ENCODE measurements around the gene PLEKHA3.

The PLEKHA3 gene

GRCh38 chr2:178530131-178530530, 49.9 kb downstream of the PLEKHA3 start:
- no peak overlapping the region for H3K18ac ChIP-seq (ENCODE audit: low read depth in 1 of 2, low read length in 2 of 2)
- no peaks in the 10 kb centered on the region for H3K4me1 ChIP-seq (ENCODE audit: control insufficient read depth, insufficient read depth, low read depth, low read length)
- H2BK12ac ChIP-seq (ENCODE audit: low read length in 2 of 2), result no peak overlapping the region
- H3K23ac ChIP-seq (ENCODE audit: low read length in 2 of 2), result no peak overlapping the region
- H3K27me3 ChIP-seq (ENCODE audit: control insufficient read depth in 1 of 2, insufficient read depth in 1 of 2, low read length in 2 of 2), result no peaks in the 10 kb centered on the region
- no peak overlapping the region for H2AK5ac ChIP-seq (ENCODE audit: low read length, severe bottlenecking)
- no peak overlapping the region for H2BK120ac ChIP-seq (ENCODE audit: low read depth, low read length)
- no peak overlapping the region for H2BK15ac ChIP-seq (ENCODE audit: low read depth, poor library complexity, severe bottlenecking)
- no peak overlapping the region for H3K9ac ChIP-seq (ENCODE audit: low read length)
- no peak overlapping the region for H2BK5ac ChIP-seq (ENCODE audit: low read depth, low read length, poor library complexity, severe bottlenecking)
- peaks cover 22 to 40% of the 10 kb centered on the region in 2 experiments for H3K36me3 ChIP-seq (ENCODE audit: control insufficient read depth in 1 of 2, insufficient read depth in 2 of 2, low read depth in 1 of 2, low read length in 2 of 2)
- H3K4me2 ChIP-seq (ENCODE audit: low read length, poor library complexity, severe bottlenecking), result no peak overlapping the region
- H3K4ac ChIP-seq (ENCODE audit: low read depth in 1 of 2, low read length in 2 of 2), result no peak overlapping the region
- no peak for DNase-seq
- WGBS, result 100% methylated on average over 1 of the region's 2 CpGs
- H3K9me3 ChIP-seq (ENCODE audit: control insufficient read depth, low read length), result no peaks in the 10 kb centered on the region
- no peak overlapping the region for H3K27ac ChIP-seq (ENCODE audit: low read length, poor library complexity, severe bottlenecking)
- H3K79me1 ChIP-seq (replicated peaks; ENCODE audit: low read length, poor library complexity, severe bottlenecking), result peaks cover 43% of the 10 kb centered on the region
- no peak overlapping the region for H3K14ac ChIP-seq (ENCODE audit: low read length in 2 of 2)
- no peak overlapping the region for H4K91ac ChIP-seq (ENCODE audit: low read length)
- no peak overlapping the region for H4K8ac ChIP-seq (ENCODE audit: low read length)
- H2AFZ ChIP-seq (ENCODE audit: low read depth, low read length), result no peak overlapping the region
- H3K4me3 ChIP-seq (ENCODE audit: insufficient read depth in 1 of 2, low read depth in 1 of 2, low read length in 2 of 2), result no peak overlapping the region

DNA sequence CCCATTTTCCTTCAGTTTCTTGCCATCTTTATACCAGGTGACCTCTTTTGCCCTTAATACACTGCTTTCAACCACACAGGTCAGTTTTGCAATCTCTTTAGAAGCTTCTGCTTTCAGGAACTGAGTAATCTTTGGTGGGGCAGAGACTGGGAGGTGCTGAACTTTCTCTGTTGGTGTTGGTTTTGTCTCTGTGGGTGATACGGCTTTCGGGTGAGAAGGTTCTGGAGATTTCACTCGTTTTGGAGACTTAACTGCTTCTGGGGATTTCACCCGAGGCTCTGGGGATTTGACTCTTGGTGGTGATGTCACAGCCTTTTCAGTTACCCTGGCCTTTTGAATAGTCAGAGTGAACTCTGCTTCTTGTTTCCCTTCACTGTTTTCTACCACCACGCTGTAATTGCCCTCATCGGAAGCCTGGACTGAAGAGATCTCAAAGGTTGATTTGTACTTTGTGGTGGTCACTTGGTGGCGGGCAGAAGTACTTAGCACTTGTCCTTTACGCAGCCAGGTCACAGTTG, 50.4 kb downstream of the PLEKHA3 start:
- H2AK5ac ChIP-seq (ENCODE audit: low read length, severe bottlenecking), result no peak overlapping the region
- no peaks in the 10 kb centered on the region for H3K4me1 ChIP-seq (ENCODE audit: control insufficient read depth, insufficient read depth, low read depth, low read length)
- H2BK15ac ChIP-seq (ENCODE audit: low read depth, poor library complexity, severe bottlenecking), result no peak overlapping the region
- no peak for DNase-seq
- 94% methylated on average over 8 of the region's 8 CpGs for WGBS
- no peak overlapping the region for H3K14ac ChIP-seq (ENCODE audit: low read length in 2 of 2)
- no peak overlapping the region for H2BK12ac ChIP-seq (ENCODE audit: low read length in 2 of 2)
- no peak overlapping the region for H3K23ac ChIP-seq (ENCODE audit: low read length in 2 of 2)
- no peak overlapping the region for H3K4me2 ChIP-seq (ENCODE audit: low read length, poor library complexity, severe bottlenecking)
- no peak overlapping the region for H3K27ac ChIP-seq (ENCODE audit: low read length, poor library complexity, severe bottlenecking)
- no peaks in the 10 kb centered on the region for H3K27me3 ChIP-seq (ENCODE audit: control insufficient read depth in 1 of 2, insufficient read depth in 1 of 2, low read length in 2 of 2)
- no peak overlapping the region for H4K91ac ChIP-seq (ENCODE audit: low read length)
- no peak overlapping the region for H3K9ac ChIP-seq (ENCODE audit: low read length)
- no peak overlapping the region for H3K18ac ChIP-seq (ENCODE audit: low read depth in 1 of 2, low read length in 2 of 2)
- no peak overlapping the region for H2BK5ac ChIP-seq (ENCODE audit: low read depth, low read length, poor library complexity, severe bottlenecking)
- H2BK120ac ChIP-seq (ENCODE audit: low read depth, low read length), result no peak overlapping the region
- no peaks in the 10 kb centered on the region for H3K9me3 ChIP-seq (ENCODE audit: control insufficient read depth, low read length)
- no peak overlapping the region for H3K4ac ChIP-seq (ENCODE audit: low read depth in 1 of 2, low read length in 2 of 2)
- no peak overlapping the region for H2AFZ ChIP-seq (ENCODE audit: low read depth, low read length)
- peaks cover 22 to 45% of the 10 kb centered on the region in 2 experiments for H3K36me3 ChIP-seq (ENCODE audit: control insufficient read depth in 1 of 2, insufficient read depth in 2 of 2, low read depth in 1 of 2, low read length in 2 of 2)
- H4K8ac ChIP-seq (ENCODE audit: low read length), result no peak overlapping the region
- H3K79me1 ChIP-seq (replicated peaks; ENCODE audit: low read length, poor library complexity, severe bottlenecking), result peaks cover 48% of the 10 kb centered on the region
- H3K4me3 ChIP-seq (ENCODE audit: insufficient read depth in 1 of 2, low read depth in 1 of 2, low read length in 2 of 2), result no peak overlapping the region

GRCh38 chr2:178531168-178531567, 50.9 kb downstream of the PLEKHA3 start:
- Histone ChIP-seq H3K79me1 (replicated peaks; ENCODE audit: low read length, poor library complexity, severe bottlenecking) (peaks cover 50% of the 10 kb centered on the region), H3K18ac (ENCODE audit: low read depth in 1 of 2, low read length in 2 of 2) (no peak overlapping the region), H2AK5ac (ENCODE audit: low read length, severe bottlenecking) (no peak overlapping the region), H3K14ac (ENCODE audit: low read length in 2 of 2) (no peak overlapping the region), H3K4ac (ENCODE audit: low read depth in 1 of 2, low read length in 2 of 2) (no peak overlapping the region), H2BK15ac (ENCODE audit: low read depth, poor library complexity, severe bottlenecking) (no peak overlapping the region), H4K8ac (ENCODE audit: low read length) (no peak overlapping the region), H3K36me3 (ENCODE audit: control insufficient read depth in 1 of 2, insufficient read depth in 2 of 2, low read depth in 1 of 2, low read length in 2 of 2) (peaks cover 22 to 50% of the 10 kb centered on the region in 2 experiments), H3K9ac (ENCODE audit: low read length) (no peak overlapping the region), H3K4me2 (ENCODE audit: low read length, poor library complexity, severe bottlenecking) (no peak overlapping the region), H3K27me3 (ENCODE audit: control insufficient read depth in 1 of 2, insufficient read depth in 1 of 2, low read length in 2 of 2) (no peaks in the 10 kb centered on the region), H2AFZ (ENCODE audit: low read depth, low read length) (no peak overlapping the region), H3K4me3 (ENCODE audit: insufficient read depth in 1 of 2, low read depth in 1 of 2, low read length in 2 of 2) (no peak overlapping the region), H2BK12ac (ENCODE audit: low read length in 2 of 2) (no peak overlapping the region), H3K23ac (ENCODE audit: low read length in 2 of 2) (no peak overlapping the region), H3K27ac (ENCODE audit: low read length, poor library complexity, severe bottlenecking) (no peak overlapping the region), H3K4me1 (ENCODE audit: control insufficient read depth, insufficient read depth, low read depth, low read length) (no peaks in the 10 kb centered on the region), H2BK120ac (ENCODE audit: low read depth, low read length) (no peak overlapping the region), H4K91ac (ENCODE audit: low read length) (no peak overlapping the region), H2BK5ac (ENCODE audit: low read depth, low read length, poor library complexity, severe bottlenecking) (no peak overlapping the region), H3K9me3 (ENCODE audit: control insufficient read depth, low read length) (no peaks in the 10 kb centered on the region)
- no peak for DNase-seq
- WGBS, result 97% methylated on average over 12 of the region's 12 CpGs

- H4K8ac ChIP-seq (ENCODE audit: low read length), result no peak overlapping the region
- H2BK15ac ChIP-seq (ENCODE audit: low read depth, poor library complexity, severe bottlenecking), result no peak overlapping the region
- H3K4ac ChIP-seq (ENCODE audit: low read depth in 1 of 2, low read length in 2 of 2), result no peak overlapping the region
- H2BK5ac ChIP-seq (ENCODE audit: low read depth, low read length, poor library complexity, severe bottlenecking), result no peak overlapping the region
- H3K18ac ChIP-seq (ENCODE audit: low read depth in 1 of 2, low read length in 2 of 2), result no peak overlapping the region
- H3K27me3 ChIP-seq (ENCODE audit: control insufficient read depth in 1 of 2, insufficient read depth in 1 of 2, low read length in 2 of 2), result no peaks in the 10 kb centered on the region
- H3K14ac ChIP-seq (ENCODE audit: low read length in 2 of 2), result no peak overlapping the region
- H3K4me3 ChIP-seq (ENCODE audit: insufficient read depth in 1 of 2, low read depth in 1 of 2, low read length in 2 of 2), result no peak overlapping the region
- 89% methylated on average over 4 of the region's 4 CpGs for WGBS
- H2AFZ ChIP-seq (ENCODE audit: low read depth, low read length), result no peak overlapping the region
- H3K79me1 ChIP-seq (replicated peaks; ENCODE audit: low read length, poor library complexity, severe bottlenecking), result peaks cover 51% of the 10 kb centered on the region
- H3K23ac ChIP-seq (ENCODE audit: low read length in 2 of 2), result no peak overlapping the region
- no peak overlapping the region for H3K27ac ChIP-seq (ENCODE audit: low read length, poor library complexity, severe bottlenecking)
- H2BK120ac ChIP-seq (ENCODE audit: low read depth, low read length), result no peak overlapping the region
- no peak overlapping the region for H3K9ac ChIP-seq (ENCODE audit: low read length)
- peaks cover 28 to 91% of the 10 kb centered on the region in 2 experiments for H3K36me3 ChIP-seq (ENCODE audit: control insufficient read depth in 1 of 2, insufficient read depth in 2 of 2, low read depth in 1 of 2, low read length in 2 of 2)
- H2BK12ac ChIP-seq (ENCODE audit: low read length in 2 of 2), result no peak overlapping the region
- no peak overlapping the region for H4K91ac ChIP-seq (ENCODE audit: low read length)
- no peak for DNase-seq
- no peaks in the 10 kb centered on the region for H3K9me3 ChIP-seq (ENCODE audit: control insufficient read depth, low read length)
- H3K4me2 ChIP-seq (ENCODE audit: low read length, poor library complexity, severe bottlenecking), result no peak overlapping the region
- no peaks in the 10 kb centered on the region for H3K4me1 ChIP-seq (ENCODE audit: control insufficient read depth, insufficient read depth, low read depth, low read length)
- H2AK5ac ChIP-seq (ENCODE audit: low read length, severe bottlenecking), result no peak overlapping the region
Observed at GRCh38 chr2:178536037-178536436, 55.8 kb downstream of the PLEKHA3 start.
